HG03159 (cell line): ENCODE measurements around the gene FER.
"Not testable (repeated sequence)": the region's sequence is repeated elsewhere in the genome, so short reads cannot be mapped to it uniquely, and the experiment has no call there.

ENCODE experiments used
- ATAC-seq: cut with Tn5 transposase; IDR thresholded peaks from one replicate; pipeline ENCODE4 v1.9.1; 2021; ENCODE audit warnings: mild to moderate bottlenecking, moderate library complexity; ENCODE audit not compliant: unreplicated experiment

Gene FER

GRCh38 chr5:108743846-108744245 lies 3.9 kb upstream of the FER start:
- no peak for ATAC-seq

GRCh38 chr5:108747111-108747773 lies 455 bp upstream of the FER start:
- ATAC-seq = no peak

- ATAC-seq = peak; percentile 97
Measured at GRCh38 chr5:108748401-108749127, 867 bp downstream of the FER start.

DNA sequence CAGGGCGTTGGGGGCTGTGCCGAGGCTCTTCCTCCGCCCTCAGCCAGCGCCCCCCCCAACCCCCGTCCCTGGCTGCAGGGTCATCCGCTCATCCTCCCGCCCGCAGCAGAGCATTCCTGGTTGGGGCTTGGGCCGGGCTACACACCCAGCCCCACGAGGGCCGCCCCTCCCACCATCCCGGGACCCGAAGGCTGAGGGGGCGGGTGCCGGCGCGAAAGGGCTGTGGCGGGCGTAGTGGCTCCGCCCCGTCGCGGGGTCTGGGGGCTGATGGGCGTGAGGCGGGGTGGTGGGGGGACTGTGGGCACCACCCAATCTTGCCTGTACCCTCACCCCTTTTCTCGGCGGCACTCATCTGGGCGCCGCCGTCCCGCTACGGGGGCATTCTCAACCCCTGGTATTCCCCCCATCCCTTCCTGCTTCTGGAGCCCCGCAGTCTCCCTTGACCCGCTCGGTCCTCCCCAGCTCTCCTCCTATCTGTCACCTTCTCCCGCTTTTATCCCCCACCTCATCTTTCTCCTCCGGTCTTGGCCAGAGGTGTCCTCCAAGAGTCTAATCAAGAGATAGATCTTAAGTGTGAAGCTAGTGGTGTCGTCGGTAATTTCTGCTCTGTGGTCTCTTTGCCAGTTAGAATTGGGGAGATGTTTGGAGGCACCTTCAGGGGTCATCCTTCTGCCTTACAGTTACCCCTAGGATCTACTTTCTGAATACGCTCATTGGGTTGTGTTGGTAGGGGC lies 1.6 kb downstream of the FER start:
- ATAC-seq = peak; percentile 30

DNA sequence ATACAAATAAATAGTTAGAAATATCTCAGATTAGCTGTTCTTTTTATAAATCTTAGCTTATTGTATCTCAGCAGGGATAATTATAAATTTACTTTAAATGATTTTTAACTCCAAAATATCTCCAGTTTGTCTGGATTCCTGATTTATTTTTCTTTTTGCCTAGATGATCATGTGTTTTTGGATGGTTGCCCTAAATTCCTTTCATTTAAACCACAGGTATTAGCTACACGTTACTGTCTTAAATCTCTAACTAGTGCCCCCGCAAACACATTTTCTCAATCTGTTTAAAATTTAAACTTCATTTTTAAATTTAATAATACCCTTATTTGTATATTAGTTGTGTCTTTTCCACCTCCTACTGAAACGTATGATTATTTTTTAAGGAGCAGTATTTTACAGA lies 5.6 kb downstream of the FER start:
- no peak for ATAC-seq

- no peak for ATAC-seq
Measured at GRCh38 chr5:108753877-108754276, 6.2 kb downstream of the FER start.

GRCh38 chr5:108760512-108760911 lies 12.8 kb downstream of the FER start:
- ATAC-seq = no peak

- ATAC-seq = no peak
Measured at GRCh38 chr5:108762660-108763059, 15.0 kb downstream of the FER start.

- no peak for ATAC-seq
Measured at GRCh38 chr5:108763222-108763916, 15.7 kb downstream of the FER start.

GRCh38 chr5:108765647-108766046 lies 17.9 kb downstream of the FER start:
- ATAC-seq = no peak

GRCh38 chr5:108766916-108767315 lies 19.2 kb downstream of the FER start:
- not testable (repeated sequence) for ATAC-seq

DNA sequence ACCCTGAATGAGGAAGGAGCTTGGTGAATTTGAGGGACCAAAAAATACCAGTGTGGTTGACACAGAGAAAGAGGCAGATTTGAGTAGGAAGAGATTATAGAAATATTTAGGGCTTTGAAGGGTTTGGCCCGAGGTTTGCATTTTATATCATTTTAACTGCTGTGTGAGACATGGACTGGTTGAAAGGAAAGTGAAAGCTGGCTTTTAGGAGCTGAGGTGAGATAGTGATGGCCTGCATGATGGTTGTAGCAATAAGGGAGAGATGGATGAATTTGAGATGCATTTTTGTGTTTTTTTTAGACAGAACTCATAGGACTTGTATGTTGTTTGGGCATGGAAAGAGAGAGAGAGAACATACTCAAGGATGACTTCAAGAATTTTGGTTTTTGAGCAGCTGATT lies 21.7 kb downstream of the FER start:
- ATAC-seq = peak; percentile 72

GRCh38 chr5:108772626-108773025 lies 24.9 kb downstream of the FER start:
- no peak for ATAC-seq

DNA sequence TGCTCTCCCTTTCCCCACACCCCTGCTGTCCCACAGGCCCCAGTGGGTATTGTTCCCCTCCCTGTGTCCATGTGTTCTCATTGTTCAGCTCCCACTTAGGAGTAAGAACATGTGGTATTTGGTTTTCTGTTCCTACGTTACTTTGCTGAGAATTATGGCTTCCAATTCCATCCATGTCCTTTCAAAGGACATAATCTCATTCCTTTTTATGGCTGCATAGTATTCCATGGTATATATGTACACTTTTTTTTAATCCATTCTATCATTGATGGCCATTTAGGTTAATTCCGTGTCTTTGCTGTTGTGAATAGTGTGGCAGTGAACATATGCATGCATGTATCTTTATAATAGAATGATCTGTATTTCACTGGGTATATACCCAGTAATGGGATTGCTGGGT lies 25.6 kb downstream of the FER start:
- no peak for ATAC-seq

DNA sequence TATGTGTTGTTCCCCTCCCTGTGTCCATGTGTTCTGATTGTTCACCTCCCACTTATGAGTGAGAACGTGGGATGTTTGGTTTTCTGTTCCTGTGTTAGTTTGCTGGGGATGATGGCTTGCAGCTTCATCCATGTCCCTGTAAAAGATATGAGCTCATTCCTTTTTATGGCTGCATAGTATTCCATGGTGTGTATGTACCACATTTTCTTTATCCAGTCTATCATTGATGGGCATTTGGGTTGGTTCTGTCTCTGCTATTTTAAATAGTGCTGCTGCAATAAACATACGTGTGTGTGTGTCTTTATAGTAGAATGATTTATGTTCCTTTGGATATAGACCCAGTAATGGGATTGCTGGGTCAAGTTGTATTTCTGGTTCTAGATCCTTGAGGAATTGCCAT lies 26.4 kb downstream of the FER start:
- not testable (repeated sequence) for ATAC-seq

- not testable (repeated sequence) for ATAC-seq
Measured at GRCh38 chr5:108777582-108777981, 29.9 kb downstream of the FER start.

DNA sequence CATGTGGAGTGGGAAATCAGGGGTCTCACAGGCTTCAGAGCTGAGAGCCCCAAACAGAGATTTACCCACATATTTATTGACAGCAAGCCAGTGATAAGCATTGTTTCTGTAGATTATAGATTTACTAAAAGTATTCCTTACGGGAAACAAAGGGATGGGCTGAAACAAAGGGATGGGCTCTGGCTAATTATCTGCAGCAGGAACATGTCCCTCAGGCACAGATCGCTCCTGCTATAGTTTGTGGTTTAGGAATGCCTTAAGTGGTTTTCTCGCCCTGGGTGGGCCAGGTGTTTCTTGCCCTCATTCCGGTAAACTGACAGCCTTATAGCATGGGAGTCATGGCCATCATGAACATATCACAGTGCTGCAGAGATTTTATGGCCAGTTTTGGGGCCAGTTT lies 36.9 kb downstream of the FER start:
- ATAC-seq = not testable (repeated sequence)

DNA sequence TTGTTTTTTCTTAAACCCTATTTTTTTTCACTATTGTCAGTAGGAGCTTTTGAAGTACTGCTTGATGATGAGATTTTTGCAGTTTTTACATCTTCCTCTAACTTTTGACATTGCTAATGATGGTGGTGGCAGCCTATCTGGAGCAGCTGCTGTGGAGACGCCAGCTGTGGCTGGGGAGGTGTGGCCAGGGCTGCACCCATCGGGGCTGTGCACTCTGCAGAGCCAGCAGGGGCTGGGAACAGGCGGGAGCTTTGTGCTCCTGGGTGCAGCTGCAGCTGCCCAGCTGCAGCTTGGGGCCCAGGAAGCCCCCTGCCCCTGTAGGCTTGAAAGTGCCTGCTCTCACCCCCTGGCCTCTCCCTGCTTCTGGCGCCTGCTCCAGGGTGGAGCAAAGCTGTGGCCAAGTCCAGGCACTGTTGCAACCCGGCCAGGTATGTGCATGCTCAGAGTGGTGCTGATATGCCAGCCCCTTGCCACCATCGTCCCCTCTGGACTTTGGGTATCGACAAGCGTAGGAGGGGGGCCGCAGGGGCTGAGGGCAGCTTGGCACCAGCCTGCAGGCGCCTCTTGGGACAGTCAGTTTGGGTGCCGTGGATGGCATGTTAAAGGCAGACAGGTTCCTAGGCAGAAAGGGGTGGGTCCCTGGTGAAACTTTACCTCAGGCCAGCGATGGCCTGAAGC lies 39.2 kb downstream of the FER start:
- ATAC-seq = no peak

DNA sequence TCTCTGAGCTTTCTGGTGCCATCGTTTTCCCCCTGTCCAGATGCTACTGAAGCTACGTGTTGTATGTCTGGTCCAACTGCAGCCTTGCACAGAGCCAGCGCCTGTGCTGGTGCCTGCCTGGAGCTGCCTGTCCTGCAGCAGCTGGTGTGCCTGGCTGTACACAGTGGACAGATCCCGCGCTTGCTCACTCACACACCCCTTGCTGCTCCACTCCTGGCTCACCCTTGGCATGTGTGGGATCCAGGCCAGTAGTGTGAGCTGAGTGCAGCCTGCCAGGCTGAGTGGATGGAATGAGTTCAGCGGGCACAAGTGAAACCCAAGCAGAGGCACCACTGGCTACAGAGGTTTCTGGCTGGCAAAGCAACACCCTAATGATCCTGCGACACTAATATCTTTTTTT lies 40.4 kb downstream of the FER start:
- no peak for ATAC-seq

DNA sequence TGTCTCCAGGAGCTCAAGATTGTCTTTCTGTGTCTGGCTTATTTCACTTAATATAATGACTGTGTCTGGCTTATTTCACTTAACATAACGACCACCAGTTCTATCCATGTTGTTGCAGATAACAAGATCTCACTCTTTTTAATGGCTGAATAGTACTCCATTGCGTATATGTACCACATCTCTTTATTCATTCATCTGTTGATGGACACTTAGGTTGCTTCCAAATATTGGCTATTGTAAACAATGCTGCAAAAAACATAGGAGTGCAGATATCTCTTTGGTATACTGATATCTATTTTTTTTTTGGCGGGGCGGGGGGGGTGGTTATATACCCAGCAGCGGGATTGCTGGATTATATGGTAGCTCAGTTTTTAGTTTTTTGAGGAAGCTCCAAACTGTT lies 45.5 kb downstream of the FER start:
- ATAC-seq = no peak

DNA sequence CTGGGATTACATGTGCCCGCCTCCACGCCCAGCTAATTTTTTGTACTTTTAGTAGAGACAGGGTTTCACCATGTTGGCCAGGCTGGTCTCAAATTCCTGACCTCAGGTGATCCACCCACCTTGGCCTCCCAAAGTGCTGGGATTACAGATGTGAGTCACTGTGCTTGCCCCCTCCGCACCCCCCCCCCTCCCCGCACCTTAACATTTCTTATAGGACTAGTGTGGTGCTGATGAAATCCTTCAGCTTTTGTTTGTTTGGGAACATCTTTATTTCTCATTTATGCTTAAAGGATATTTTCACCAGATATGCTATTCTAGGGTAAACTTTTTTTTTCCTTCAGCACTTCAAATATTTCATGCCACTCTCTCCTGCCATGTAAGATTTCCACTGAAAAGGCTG lies 46.7 kb downstream of the FER start:
- ATAC-seq = not testable (repeated sequence)
